Spleen (tissue), 11 donors: ENCODE results near the gene ADPRM. TPM values are rescaled to one million over a fixed set of nuclear protein-coding genes. Genes with fewer than 3 reads are reported as not detected.

ENCODE experiments used
- DNase-seq: peaks from one replicate; pipeline ENCODE4 v3.0.0-alpha.2; 2020
- H3K27ac ChIP-seq, 8 donors: fragments of 200-600 bp; sonication (generic) in 7 of 8; 1 replicate in 4 of 8; 2 replicates in 4 of 8; pipeline versions ENCODE4 v1.5.0 to v1.8.0; 2016 to 2021; ENCODE audit warnings: inconsistent platforms in 4 of 8, mild to moderate bottlenecking in 4 of 8, moderate library complexity in 1 of 8
- H3K27me3 ChIP-seq, 7 donors: fragments of 200-600 bp; sonication (generic) in 6 of 7; replicated peaks in 1 of 7; 1 replicate in 4 of 7; 2 replicates in 3 of 7; pipeline versions ENCODE4 v1.5.0 to v1.8.0; 2016 to 2021; ENCODE audit warnings: inconsistent platforms in 3 of 7, mild to moderate bottlenecking in 1 of 7
- H3K36me3 ChIP-seq, 6 donors: fragments of 200-600 bp; sonication (generic) in 5 of 6; 1 replicate in 4 of 6; 2 replicates in 2 of 6; pipeline versions ENCODE4 v1.5.0 to v1.8.0; 2016 to 2021; ENCODE audit warnings: inconsistent platforms in 2 of 6
- H3K4me1 ChIP-seq, 6 donors: fragments of 200-600 bp; sonication (generic) in 5 of 6; 1 replicate in 3 of 6; 2 replicates in 3 of 6; pipeline versions ENCODE4 v1.5.0 to v1.8.0; 2016 to 2021; ENCODE audit warnings: inconsistent platforms in 3 of 6
- H3K4me3 ChIP-seq, 8 donors: fragments of 200-600 bp; sonication (generic) in 7 of 8; 1 replicate in 4 of 8; 2 replicates in 4 of 8; pipeline versions ENCODE4 v1.5.0 to v1.8.0; 2016 to 2021; ENCODE audit warnings: inconsistent platforms in 4 of 8, mild to moderate bottlenecking in 4 of 8, moderate library complexity in 2 of 8
- H3K9me3 ChIP-seq, 8 donors: fragments of 200-600 bp; sonication (generic) in 7 of 8; 1 replicate in 4 of 8; 2 replicates in 4 of 8; pipeline versions ENCODE4 v1.5.0 to v1.8.0; 2016 to 2021; ENCODE audit warnings: inconsistent platforms in 4 of 8
- POLR2A ChIP-seq, 3 donors: fragments of 450-650 bp; IDR thresholded peaks; one replicate each; pipeline ENCODE4 v1.5.1; 2017; ENCODE audit warnings: antibody characterized with exemption in 3 of 3, mild to moderate bottlenecking in 1 of 3
- POLR2AphosphoS5 ChIP-seq, 3 donors: sonication (generic); formaldehyde crosslinking; IDR thresholded peaks; one replicate each; pipeline ENCODE4 v1.5.1; 2017; ENCODE audit warnings: antibody characterized with exemption in 3 of 3
- WGBS, 5 donors: extraction: QIAGEN DNeasy Blood & Tissue Kit in 3 of 5; methylation state at CpG; one replicate each; pipeline versions ENCODE4 v1.1.5 to v1.1.7; 2013 to 2018; 5-methylcytosine and 5-hydroxymethylcytosine counted together
- intact Hi-C: fragments of 100-400 bp; cut with DNase I; formaldehyde crosslinking; loops from one replicate; pipeline ENCODE4 v1.15.0; 2023; ENCODE audit warnings: low total_unique reads
- polyA plus RNA-seq, 3 donors: library from polyadenylated mRNA; stranded (reverse); fragments of 200-250 nt; gene quantifications; one replicate each; pipeline ENCODE4 v1.2.1, GENCODE V29; 2013
- total RNA-seq, 7 donors: library from RNA; depleted of rRNA in 3 of 7; stranded (reverse); fragments of >200 nt in 3 of 7; fragmentation: NEBNext Ultra II Directional in 4 of 7; extraction: Animal tissue kit (Norgen Biotek cat#: 25700) in 4 of 7; gene quantifications; one replicate each; pipeline versions ENCODE4 v1.1.0 to v1.2.1, GENCODE V29; 2016 to 2021
- TF ChIP-seq, protein P1 (sequence below), 11 experiments: fragments of 200-600 bp in 7 of 11; fragments of 450-650 bp in 4 of 11; sonication (generic) in 4 of 11; IDR thresholded peaks in 8 of 11; conservative IDR thresholded peaks in 3 of 11; 1 replicate in 7 of 11; 2 replicates in 4 of 11; pipeline versions ENCODE4 v1.4.0 to v1.8.0; 2016 to 2021; ENCODE audit warnings: antibody characterized with exemption in 11 of 11, inconsistent platforms in 4 of 11, mild to moderate bottlenecking in 1 of 11
- donor health status: healthy with polysubstance abuse.
- donor health status: DM: no; HTN: no; CAD: no; lungs with moderate emphysema.
- donor health status: DM: no; HTN: no; CAD: no.
- donor health status: Bipolar disorder and iron deficiency.
- donor health status: healthy.
- donor health status: DM: no; HTN: no; CAD: no.
- donor health status: DM: yes; HTN: yes; CAD: no.

ADPRM gene
- total and polyA plus RNA-seq, 10 donors: 11.5 to 36.0 (median 15.8) TPM

DNA sequence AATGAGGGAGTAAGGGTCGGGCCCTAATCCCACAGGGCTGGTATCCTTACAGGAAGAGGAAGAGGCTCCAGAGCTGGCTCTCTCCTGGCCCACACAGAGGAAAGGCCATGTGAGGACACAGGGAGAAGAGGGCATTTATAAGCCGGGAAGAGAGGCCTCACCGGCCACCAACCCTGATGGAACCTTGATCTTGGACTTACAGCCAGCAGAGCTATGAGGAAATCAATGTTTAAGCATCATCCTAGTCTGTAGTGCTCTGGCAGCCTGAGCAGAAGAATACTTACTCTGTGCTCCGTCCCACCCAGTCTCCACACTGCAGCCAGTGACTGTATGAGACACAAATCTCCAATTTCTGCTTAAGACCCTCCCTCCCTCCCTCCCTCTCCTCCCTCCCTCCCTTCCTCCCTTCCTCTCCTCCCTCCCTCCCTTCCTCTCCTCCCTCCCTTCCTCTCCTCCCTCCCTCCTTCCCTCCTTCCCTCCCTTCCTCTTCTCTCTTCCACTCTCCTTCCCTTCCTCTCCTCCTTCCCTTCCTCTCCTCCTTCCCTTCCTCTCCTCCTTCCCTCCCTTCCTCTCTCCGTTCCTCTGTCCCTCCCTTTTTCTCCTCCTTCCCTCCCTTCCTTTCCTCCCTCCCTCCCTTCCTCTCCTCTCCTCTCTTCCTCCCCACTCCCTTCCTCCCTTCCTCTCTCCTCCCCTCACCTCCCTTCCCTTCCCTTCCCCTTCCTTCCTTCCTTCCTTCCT, 41.3 kb downstream of the ADPRM start:
- H3K36me3 ChIP-seq: no peaks in the 10 kb centered on the region
- TF ChIP-seq, protein P1, sequence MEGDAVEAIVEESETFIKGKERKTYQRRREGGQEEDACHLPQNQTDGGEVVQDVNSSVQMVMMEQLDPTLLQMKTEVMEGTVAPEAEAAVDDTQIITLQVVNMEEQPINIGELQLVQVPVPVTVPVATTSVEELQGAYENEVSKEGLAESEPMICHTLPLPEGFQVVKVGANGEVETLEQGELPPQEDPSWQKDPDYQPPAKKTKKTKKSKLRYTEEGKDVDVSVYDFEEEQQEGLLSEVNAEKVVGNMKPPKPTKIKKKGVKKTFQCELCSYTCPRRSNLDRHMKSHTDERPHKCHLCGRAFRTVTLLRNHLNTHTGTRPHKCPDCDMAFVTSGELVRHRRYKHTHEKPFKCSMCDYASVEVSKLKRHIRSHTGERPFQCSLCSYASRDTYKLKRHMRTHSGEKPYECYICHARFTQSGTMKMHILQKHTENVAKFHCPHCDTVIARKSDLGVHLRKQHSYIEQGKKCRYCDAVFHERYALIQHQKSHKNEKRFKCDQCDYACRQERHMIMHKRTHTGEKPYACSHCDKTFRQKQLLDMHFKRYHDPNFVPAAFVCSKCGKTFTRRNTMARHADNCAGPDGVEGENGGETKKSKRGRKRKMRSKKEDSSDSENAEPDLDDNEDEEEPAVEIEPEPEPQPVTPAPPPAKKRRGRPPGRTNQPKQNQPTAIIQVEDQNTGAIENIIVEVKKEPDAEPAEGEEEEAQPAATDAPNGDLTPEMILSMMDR (IDR thresholded peaks at IDR 0.05 in 8 of 11, conservative IDR thresholded peaks at IDR 0.05 in 3 of 11): no peak
- TF ChIP-seq POLR2A (IDR thresholded peaks at IDR 0.05) (no peak), POLR2AphosphoS5 (IDR thresholded peaks at IDR 0.05) (no peak)
- no peak overlapping the region for H3K27ac ChIP-seq
- no peaks in the 10 kb centered on the region for H3K9me3 ChIP-seq
- intact Hi-C loops: no loop called here
- no peaks in the 10 kb centered on the region for H3K27me3 ChIP-seq
- H3K4me1 ChIP-seq: peaks cover 0 to 8% (median 0%) of the 10 kb centered on the region in 6 donors
- H3K4me3 ChIP-seq: no peak overlapping the region
- WGBS, 5 donors: 63 to 73% (median 70%) methylated on average over 5 of the region's 5 CpGs
- DNase-seq: no peak

DNA sequence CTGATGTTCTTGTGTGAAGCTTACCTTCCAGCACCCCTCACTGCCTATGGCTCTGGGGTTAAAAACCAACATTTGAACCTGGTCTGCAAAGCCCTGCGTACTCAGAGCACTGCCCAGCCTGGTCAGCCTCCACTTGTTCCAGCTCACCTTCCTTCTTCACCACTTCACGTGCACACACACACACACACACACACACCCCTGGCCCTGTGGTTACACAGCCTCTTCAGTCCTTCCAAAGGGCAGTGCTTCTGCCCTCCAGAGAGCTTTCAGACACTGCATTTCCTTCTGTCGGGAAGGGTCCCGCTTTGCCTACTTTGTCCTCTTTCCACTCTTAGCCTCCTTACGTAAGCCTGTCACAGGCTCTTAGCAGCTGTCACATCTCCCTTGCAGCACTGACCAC, 42.0 kb downstream of the ADPRM start:
- no peak for DNase-seq
- intact Hi-C loops: no loop called here
- TF ChIP-seq POLR2A (IDR thresholded peaks at IDR 0.05): no peak
- TF ChIP-seq, protein P1 (IDR thresholded peaks at IDR 0.05 in 8 of 11, conservative IDR thresholded peaks at IDR 0.05 in 3 of 11): no peak
- no peak for TF ChIP-seq POLR2AphosphoS5 (IDR thresholded peaks at IDR 0.05)

GRCh38 chr17:10741416-10742135, 44.2 kb downstream of the ADPRM start:
- intact Hi-C loops: no loop called here
- no peak overlapping the region for H3K4me3 ChIP-seq
- no peaks in the 10 kb centered on the region for H3K27me3 ChIP-seq
- H3K36me3 ChIP-seq: no peaks in the 10 kb centered on the region
- WGBS, 5 donors: 89 to 93% (median 90%) methylated on average over 10 of the region's 10 CpGs
- H3K9me3 ChIP-seq: no peaks in the 10 kb centered on the region
- H3K27ac ChIP-seq: no peak overlapping the region
- H3K4me1 ChIP-seq: peaks cover 0 to 14% (median 0%) of the 10 kb centered on the region in 6 donors
- TF ChIP-seq POLR2A (IDR thresholded peaks at IDR 0.05) (no peak), POLR2AphosphoS5 (IDR thresholded peaks at IDR 0.05) (no peak)
- TF ChIP-seq, protein P1 (IDR thresholded peaks at IDR 0.05 in 8 of 11, conservative IDR thresholded peaks at IDR 0.05 in 3 of 11): no peak
- DNase-seq: no peak

More for the DNA sequence above, 42.0 kb downstream of the ADPRM start:
- no peaks in the 10 kb centered on the region for H3K9me3 ChIP-seq
- no peak overlapping the region for H3K27ac ChIP-seq
- no peaks in the 10 kb centered on the region for H3K27me3 ChIP-seq
- H3K4me1 ChIP-seq: peaks cover 0 to 11% (median 0%) of the 10 kb centered on the region in 6 donors
- H3K36me3 ChIP-seq: no peaks in the 10 kb centered on the region
- WGBS, 5 donors: 82 to 96% (median 86%) methylated on average over 5 of the region's 5 CpGs
- no peak overlapping the region for H3K4me3 ChIP-seq

DNA sequence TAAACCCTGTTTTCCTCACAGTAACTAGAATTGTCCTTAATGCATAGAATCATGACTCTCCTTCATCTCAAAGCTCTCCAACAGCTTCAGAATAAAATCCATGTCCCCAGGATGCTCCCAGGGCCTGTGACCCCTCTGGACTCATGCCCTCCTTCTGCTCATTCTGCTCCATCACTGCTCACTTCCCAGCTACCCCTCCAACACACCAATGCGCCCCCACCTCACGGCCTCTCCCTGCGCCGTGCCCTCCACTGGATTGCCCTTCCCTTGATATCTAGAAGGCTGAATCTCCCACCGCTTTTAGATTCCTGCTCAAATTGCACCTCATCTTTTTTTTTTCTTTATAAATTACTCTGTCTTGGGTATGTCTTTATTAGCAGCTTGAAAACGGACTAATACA, 45.0 kb downstream of the ADPRM start:
- intact Hi-C loops: no loop called here
- Histone ChIP-seq H3K27ac (no peak overlapping the region), H3K4me3 (no peak overlapping the region), H3K9me3 (no peaks in the 10 kb centered on the region), H3K27me3 (no peaks in the 10 kb centered on the region), H3K36me3 (no peaks in the 10 kb centered on the region), H3K4me1 (peaks cover 0 to 7% (median 0%) of the 10 kb centered on the region in 6 donors)
- DNase-seq: no peak
- TF ChIP-seq, protein P1 (IDR thresholded peaks at IDR 0.05 in 8 of 11, conservative IDR thresholded peaks at IDR 0.05 in 3 of 11): no peak
- TF ChIP-seq POLR2AphosphoS5 (IDR thresholded peaks at IDR 0.05): no peak
- TF ChIP-seq POLR2A (IDR thresholded peaks at IDR 0.05): no peak
- WGBS, 5 donors: 90 to 97% (median 95%) methylated on average over 6 of the region's 6 CpGs
